OCI-LY7 (cell line): ENCODE measurements around the gene ZC3HAV1L. TPM values are rescaled to one million over a fixed set of nuclear protein-coding genes. Genes with fewer than 3 reads are reported as not detected.

Experiments
- BruUV-seq: library from RNA; stranded (reverse); fragments of 400-500 nt; replicated peaks from 2 replicates; lab custom pipeline; 2021; lab: Mats Ljungman, UMichigan
- CTCF ChIA-PET: fragments of 300-600 bp; sonication (Branson Sonifier 250); formaldehyde crosslinking; loops from one replicate; lab custom pipeline; 2022; ENCODE audit warnings: antibody characterized with exemption; ENCODE audit not compliant: unreplicated experiment; lab: Charles Lee
- POLR2A ChIA-PET: fragments of 300-600 bp; sonication (Branson Sonifier 250); formaldehyde crosslinking; loops from one replicate; lab custom pipeline; 2022; ENCODE audit warnings: antibody characterized with exemption; lab: Charles Lee
- DNase-seq: peaks from one replicate; pipeline ENCODE4 v3.0.0-alpha.2; 2015; ENCODE audit warnings: low spot score
- H2AFZ ChIP-seq: fragments of 200-600 bp; sonication (generic), shearing (Covaris generic); 2 replicates; pipeline ENCODE4 v1.6.1; 2014; ENCODE audit warnings: mild to moderate bottlenecking, antibody characterized with exemption, low read length, moderate library complexity
- H3K27ac ChIP-seq: fragments of 200-600 bp; sonication (generic); 2 replicates; pipeline ENCODE4 v1.5.1; 2014; ENCODE audit warnings: mixed run types, low read depth, mild to moderate bottlenecking, moderate library complexity, low read length, inconsistent platforms; ENCODE audit not compliant: poor library complexity, severe bottlenecking
- H3K36me3 ChIP-seq: fragments of 200-600 bp; sonication (generic); 2 replicates; pipeline ENCODE4 v1.6.1; 2014; ENCODE audit warnings: mild to moderate bottlenecking, antibody characterized with exemption, low read length, moderate library complexity, mixed read lengths; ENCODE audit not compliant: insufficient read depth
- H3K4me1 ChIP-seq: fragments of 200-600 bp; sonication (generic); 2 replicates; pipeline ENCODE4 v1.5.1; 2014; ENCODE audit warnings: mild to moderate bottlenecking, low read length; ENCODE audit not compliant: insufficient read depth, poor library complexity, severe bottlenecking
- H3K4me2 ChIP-seq: fragments of 200-600 bp; sonication (generic); 2 replicates; pipeline ENCODE4 v1.6.1; 2014; ENCODE audit warnings: mild to moderate bottlenecking, low read length
- H3K4me3 ChIP-seq: fragments of 200-600 bp; sonication (generic); 2 replicates; pipeline ENCODE4 v1.5.1; 2014; ENCODE audit warnings: mild to moderate bottlenecking, low read depth, low read length; ENCODE audit not compliant: poor library complexity, severe bottlenecking
- H3K79me2 ChIP-seq: fragments of 200-600 bp; sonication (generic); 2 replicates; pipeline ENCODE4 v1.6.1; 2016; ENCODE audit warnings: low read depth, mild to moderate bottlenecking, low read length, moderate library complexity, mixed read lengths; ENCODE audit not compliant: insufficient read depth
- H3K9me2 ChIP-seq: fragments of 200-600 bp; sonication (generic); 2 replicates; pipeline ENCODE4 v1.6.1; 2016; ENCODE audit warnings: mild to moderate bottlenecking, low read length, mixed read lengths; ENCODE audit not compliant: insufficient read depth
- H3K9me3 ChIP-seq: fragments of 200-600 bp; sonication (generic); 2 replicates; pipeline ENCODE4 v1.6.1; 2014; ENCODE audit warnings: mild to moderate bottlenecking, mixed run types, low read length, mixed read lengths
- H4K20me1 ChIP-seq: fragments of 200-600 bp; sonication (generic); 2 replicates; pipeline ENCODE4 v1.6.1; 2014; ENCODE audit warnings: mild to moderate bottlenecking, antibody characterized with exemption, low read length, moderate library complexity, mixed read lengths; ENCODE audit not compliant: insufficient read depth
- EZH2phosphoT487 ChIP-seq: fragments of 200-600 bp; sonication (generic); IDR thresholded peaks from 2 replicates; pipeline ENCODE4 v1.6.1; 2018; ENCODE audit warnings: low read depth, borderline replicate concordance, mild to moderate bottlenecking, mixed run types, antibody characterized with exemption, low read length, moderate library complexity, mixed read lengths
- intact Hi-C: fragments of 100-400 bp; cut with micrococcal nuclease; formaldehyde crosslinking; loops from one replicate; pipeline ENCODE4 v1.10.0; 2022; ENCODE audit not compliant: unreplicated experiment
- total RNA-seq, 2 experiments: library from RNA; depleted of rRNA in 1 of 2; stranded (reverse); fragments of >200 nt in 1 of 2; shearing (Covaris generic) in 1 of 2; gene quantifications; 2 replicates each; pipeline ENCODE4 v1.2.3, GENCODE V29; 2014 to 2022
- TF ChIP-seq, protein P1 (sequence below): fragments of 200-600 bp; sonication (generic); conservative IDR thresholded peaks from 2 replicates; pipeline ENCODE4 v1.5.1; 2014; ENCODE audit warnings: mild to moderate bottlenecking, antibody characterized with exemption, low read length, moderate library complexity, mixed read lengths

The ZC3HAV1L gene
- total RNA-seq, 2 experiments from 2014 or later = not detected

DNA sequence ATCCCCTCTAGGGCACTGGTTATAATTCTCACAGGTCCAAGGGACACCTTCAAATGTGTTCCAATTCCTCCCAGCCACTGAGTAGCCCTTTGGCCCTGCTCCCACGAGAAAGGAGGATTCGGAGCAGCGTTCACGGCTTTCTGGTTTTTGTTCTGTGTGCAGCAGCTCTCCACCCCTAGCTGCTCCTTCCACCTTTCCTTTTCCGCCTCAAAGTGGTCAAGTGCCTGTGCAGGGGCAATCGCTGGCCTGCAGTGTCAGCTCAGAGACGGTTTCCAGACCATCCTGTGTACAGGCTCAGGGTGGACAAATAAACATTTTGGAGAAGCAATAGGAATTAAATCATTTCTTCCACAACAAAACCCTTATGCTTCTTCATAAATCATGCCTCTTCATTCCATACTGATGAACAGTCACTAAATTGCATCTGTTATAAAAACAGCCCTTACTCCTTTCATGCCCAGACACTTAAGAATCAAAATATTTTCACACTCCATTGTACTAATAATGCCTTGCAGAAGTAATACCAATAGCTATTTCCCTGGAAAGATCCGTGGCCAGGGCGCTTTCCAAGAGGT lies 55.8 kb downstream of the ZC3HAV1L start:
- Histone ChIP-seq H4K20me1 (no peaks in the 10 kb centered on the region), H3K9me2 (no peaks in the 10 kb centered on the region), H3K4me3 (no peak overlapping the region), H3K4me2 (no peak overlapping the region), H2AFZ (no peak overlapping the region), H3K9me3 (no peaks in the 10 kb centered on the region), H3K27ac (no peak overlapping the region), H3K4me1 (no peaks in the 10 kb centered on the region), H3K36me3 (no peaks in the 10 kb centered on the region), H3K79me2 (no peaks in the 10 kb centered on the region)
- CTCF ChIA-PET = no interaction called here
- TF ChIP-seq, protein P1, sequence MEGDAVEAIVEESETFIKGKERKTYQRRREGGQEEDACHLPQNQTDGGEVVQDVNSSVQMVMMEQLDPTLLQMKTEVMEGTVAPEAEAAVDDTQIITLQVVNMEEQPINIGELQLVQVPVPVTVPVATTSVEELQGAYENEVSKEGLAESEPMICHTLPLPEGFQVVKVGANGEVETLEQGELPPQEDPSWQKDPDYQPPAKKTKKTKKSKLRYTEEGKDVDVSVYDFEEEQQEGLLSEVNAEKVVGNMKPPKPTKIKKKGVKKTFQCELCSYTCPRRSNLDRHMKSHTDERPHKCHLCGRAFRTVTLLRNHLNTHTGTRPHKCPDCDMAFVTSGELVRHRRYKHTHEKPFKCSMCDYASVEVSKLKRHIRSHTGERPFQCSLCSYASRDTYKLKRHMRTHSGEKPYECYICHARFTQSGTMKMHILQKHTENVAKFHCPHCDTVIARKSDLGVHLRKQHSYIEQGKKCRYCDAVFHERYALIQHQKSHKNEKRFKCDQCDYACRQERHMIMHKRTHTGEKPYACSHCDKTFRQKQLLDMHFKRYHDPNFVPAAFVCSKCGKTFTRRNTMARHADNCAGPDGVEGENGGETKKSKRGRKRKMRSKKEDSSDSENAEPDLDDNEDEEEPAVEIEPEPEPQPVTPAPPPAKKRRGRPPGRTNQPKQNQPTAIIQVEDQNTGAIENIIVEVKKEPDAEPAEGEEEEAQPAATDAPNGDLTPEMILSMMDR = no peak
- TF ChIP-seq EZH2phosphoT487 = no peak
- BruUV-seq = TSS peak; percentile 50
- intact Hi-C loops = no loop called here
- DNase-seq = no peak
- POLR2A ChIA-PET = interaction anchor here (1.3 kb wide), 1 partner anchor 131 kb away, joined by 3 read pairs; no protein-coding TSS in a partner anchor

DNA sequence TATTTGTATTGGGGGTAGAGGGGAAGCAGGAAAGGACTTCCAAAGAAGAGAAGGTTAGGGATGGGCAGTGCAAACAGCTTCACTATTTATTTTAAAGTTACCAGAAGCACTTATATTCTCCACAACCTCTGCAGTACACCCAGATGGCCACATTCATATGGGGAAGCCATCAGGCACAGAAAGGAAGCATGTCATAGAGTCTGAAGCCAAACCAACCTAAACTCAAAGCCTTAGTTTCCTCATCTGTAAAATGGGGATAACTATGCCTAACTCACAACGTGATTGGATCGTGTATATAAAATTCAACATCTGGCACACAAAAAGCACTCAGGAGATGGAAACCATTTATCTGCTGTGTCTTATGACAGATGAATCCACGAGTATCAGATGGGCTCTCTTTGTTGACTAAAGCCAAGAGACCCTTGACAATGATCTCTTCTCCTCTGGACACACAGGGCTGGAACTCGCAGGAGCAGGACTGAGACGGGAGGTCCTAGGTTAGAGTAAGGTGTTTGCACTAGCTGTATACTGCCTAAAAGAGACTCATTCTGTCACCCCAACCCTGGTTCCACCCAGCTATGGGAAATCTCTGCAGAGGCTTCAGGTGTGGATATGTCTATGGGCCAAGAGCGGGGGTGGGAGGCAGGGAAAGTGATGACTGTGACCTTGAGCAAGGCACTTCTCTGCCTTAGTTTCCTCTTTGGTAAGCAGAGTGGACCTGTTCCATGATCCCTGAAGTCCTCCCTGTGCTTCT lies 56.4 kb downstream of the ZC3HAV1L start:
- intact Hi-C loops = no loop called here
- Histone ChIP-seq H3K9me3 (no peaks in the 10 kb centered on the region), H3K9me2 (no peaks in the 10 kb centered on the region), H4K20me1 (no peaks in the 10 kb centered on the region), H3K79me2 (no peaks in the 10 kb centered on the region), H3K4me1 (no peaks in the 10 kb centered on the region), H3K36me3 (no peaks in the 10 kb centered on the region), H2AFZ (no peak overlapping the region), H3K4me3 (no peak overlapping the region), H3K27ac (no peak overlapping the region), H3K4me2 (no peak overlapping the region)
- ChIA-PET CTCF (no interaction called here), POLR2A (interaction anchor here (1.3 kb wide), 1 partner anchor 132 kb away, joined by 3 read pairs; no protein-coding TSS in a partner anchor)
- BruUV-seq = no TSS peak
- DNase-seq = no peak
- TF ChIP-seq, protein P1 = no peak
- TF ChIP-seq EZH2phosphoT487 = no peak
